Adrenal gland (tissue), 12 donors: ENCODE measurements around the gene FAM117B. TPM values are rescaled to one million over a fixed set of nuclear protein-coding genes. Genes with fewer than 3 reads are reported as not detected.

Experiments
- DNase-seq, 7 donors: peaks; one replicate each; pipeline ENCODE4 v3.0.0-alpha.2; 2019 to 2020
- H3K27ac ChIP-seq, 5 donors: fragments of 200-600 bp; sonication (generic) in 4 of 5; 1 replicate in 3 of 5; 2 replicates in 2 of 5; pipeline versions ENCODE4 v1.5.1 to v1.8.0; 2016 to 2020; ENCODE audit warnings: mild to moderate bottlenecking in 1 of 5
- H3K27me3 ChIP-seq: fragments of 200-600 bp; 2 replicates; pipeline ENCODE4 v1.8.0; 2021
- H3K36me3 ChIP-seq, 2 donors: fragments of 200-600 bp; replicated peaks in 1 of 2; 1 replicate in 1 of 2; 2 replicates in 1 of 2; pipeline versions ENCODE4 v1.5.1 to v1.8.0; 2018 to 2022
- H3K4me1 ChIP-seq, 2 donors: fragments of 200-600 bp; replicated peaks in 1 of 2; 1 replicate in 1 of 2; 2 replicates in 1 of 2; pipeline versions ENCODE4 v1.5.1 to v1.8.0; 2018 to 2021
- H3K4me3 ChIP-seq, 4 donors: fragments of 200-600 bp; sonication (generic) in 3 of 4; one replicate each; pipeline ENCODE4 v1.5.1; 2016 to 2018
- H3K9me3 ChIP-seq, 3 donors: fragments of 200-600 bp; sonication (generic) in 1 of 3; replicated peaks in 1 of 3; 1 replicate in 2 of 3; 2 replicates in 1 of 3; pipeline versions ENCODE4 v1.5.1 to v1.8.0; 2016 to 2021
- CTCF ChIP-seq, 6 experiments: fragments of 450-650 bp in 4 of 6; fragments of 200-600 bp in 2 of 6; sonication (generic) in 1 of 6; IDR thresholded peaks; 1 replicate in 5 of 6; 2 replicates in 1 of 6; pipeline versions ENCODE4 v1.5.1 to v1.8.0; 2016 to 2021; ENCODE audit warnings: antibody characterized with exemption in 6 of 6, mild to moderate bottlenecking in 2 of 6, moderate library complexity in 1 of 6
- POLR2A ChIP-seq, 2 donors: fragments of 450-650 bp; IDR thresholded peaks; one replicate each; pipeline ENCODE4 v1.6.1; 2017; ENCODE audit warnings: antibody characterized with exemption in 2 of 2, mild to moderate bottlenecking in 2 of 2, moderate library complexity in 1 of 2
- whole genome bisulfite sequencing, 4 donors: extraction: QIAGEN DNeasy Blood & Tissue Kit in 2 of 4; methylation state at CpG; one replicate each; pipeline versions ENCODE4 v1.1.5 to v1.1.7; 2013 to 2017; 5-methylcytosine and 5-hydroxymethylcytosine counted together
- intact Hi-C, 2 donors: fragments of 100-400 bp; cut with DNase I; formaldehyde crosslinking; loops; one replicate each; pipeline versions ENCODE4 v1.14.1 to v1.15.0; 2022 to 2023
- polyA plus RNA-seq, 3 donors: library from polyadenylated mRNA; stranded (reverse); fragments of 200-250 nt in 2 of 3; fragments of 350-450 nt in 1 of 3; fragmentation: Illumina TruSeq in 1 of 3; extraction: RNeasy Lipid Tissue Mini Kit (QIAGEN cat#74804) in 1 of 3; gene quantifications; one replicate each; pipeline ENCODE4 v1.2.3, GENCODE V29; 2013 to 2014
- total RNA-seq, 9 donors: library from RNA; depleted of rRNA in 4 of 9; stranded (reverse); fragments of >200 nt in 4 of 9; fragments of 120-200 nt in 1 of 9; fragmentation: NEBNext Ultra II Directional in 1 of 9; extraction: Animal tissue kit (Norgen Biotek cat#: 25700) in 1 of 9; gene quantifications; one replicate each; pipeline versions ENCODE4 v1.1.0 to v1.2.4, GENCODE V29; 2013 to 2023
- donor health status: healthy with polysubstance abuse.
- donor health status: Bipolar disorder and iron deficiency.
- donor health status: DM: yes; HTN: yes; CAD: no.
- donor health status: DM: no; HTN: no; CAD: no.
- donor health status: DM: no; HTN: no; CAD: no.
- donor health status: DM: yes; HTN: yes; CAD: no.

FAM117B gene
- total and polyA plus RNA-seq, 12 donors, result 4.7 to 48.2 (median 20.4) TPM

- Histone ChIP-seq H3K4me3 (no peak overlapping the region), H3K9me3 (peaks cover 0 to 6% (median 0%) of the 10 kb centered on the region in 3 donors), H3K36me3 (no peaks in the 10 kb centered on the region), H3K4me1 (no peaks in the 10 kb centered on the region), H3K27me3 (no peaks in the 10 kb centered on the region), H3K27ac (no peak overlapping the region)
- no peak for DNase-seq
- intact Hi-C loops, result no loop called here
- WGBS, 4 donors, result 67 to 83% (median 73%) methylated on average over 1 of the region's 1 CpG
- TF ChIP-seq CTCF (IDR thresholded peaks at IDR 0.05) (no peak), POLR2A (IDR thresholded peaks at IDR 0.05) (no peak)
Observed at GRCh38 chr2:202680512-202680911, 45.7 kb downstream of the FAM117B start.

GRCh38 chr2:202681688-202682205, 47.0 kb downstream of the FAM117B start:
- TF ChIP-seq CTCF (IDR thresholded peaks at IDR 0.05), result no peak
- no peak for TF ChIP-seq POLR2A (IDR thresholded peaks at IDR 0.05)
- H3K9me3 ChIP-seq, result peaks cover 0 to 6% (median 0%) of the 10 kb centered on the region in 3 donors
- no peak overlapping the region for H3K4me3 ChIP-seq
- H3K4me1 ChIP-seq, result peaks cover 1 to 3% of the 10 kb centered on the region in 2 donors
- H3K27me3 ChIP-seq, result no peaks in the 10 kb centered on the region
- H3K36me3 ChIP-seq, result no peaks in the 10 kb centered on the region
- WGBS, 4 donors, result 87 to 96% (median 90%) methylated on average over 9 of the region's 9 CpGs
- DNase-seq, result no peak
- intact Hi-C loops, result no loop called here
- H3K27ac ChIP-seq, result no peak overlapping the region

- Histone ChIP-seq H3K4me3 (no peak overlapping the region), H3K36me3 (no peaks in the 10 kb centered on the region), H3K27me3 (no peaks in the 10 kb centered on the region), H3K4me1 (peaks cover 4 to 8% of the 10 kb centered on the region in 2 donors), H3K9me3 (peaks cover 0 to 6% (median 0%) of the 10 kb centered on the region in 3 donors), H3K27ac (no peak overlapping the region)
- intact Hi-C loops, result no loop called here
- no peak for DNase-seq
- WGBS, 4 donors, result 94 to 100% (median 94%) methylated on average over 9 to 12 of the region's 12 CpGs
- TF ChIP-seq POLR2A (IDR thresholded peaks at IDR 0.05) (no peak), CTCF (IDR thresholded peaks at IDR 0.05) (no peak)
Observed at GRCh38 chr2:202682274-202682673, 47.5 kb downstream of the FAM117B start.

- no peaks in the 10 kb centered on the region for H3K27me3 ChIP-seq
- TF ChIP-seq POLR2A (IDR thresholded peaks at IDR 0.05) (no peak), CTCF (IDR thresholded peaks at IDR 0.05) (no peak)
- WGBS, 4 donors, result 54 to 64% (median 58%) methylated on average over 3 of the region's 3 CpGs
- intact Hi-C loops, result no loop called here
- no peak overlapping the region for H3K4me3 ChIP-seq
- peaks cover 17 to 34% of the 10 kb centered on the region in 2 donors for H3K4me1 ChIP-seq
- no peaks in the 10 kb centered on the region for H3K36me3 ChIP-seq
- no peaks in the 10 kb centered on the region for H3K9me3 ChIP-seq
- DNase-seq, result peak; percentile 50 to 80 (median 77)
- H3K27ac ChIP-seq, result peak overlapping the region in 4 of 5 donors; percentile 15 to 68 (median 51)
Observed at GRCh38 chr2:202687276-202687675, 52.5 kb downstream of the FAM117B start.
